GM21717 (cell line): Measurements from ENCODE around the gene SH3GLB1.

ENCODE experiments used
- ATAC-seq: cut with Tn5 transposase; IDR thresholded peaks from one replicate; pipeline ENCODE4 v1.9.1; 2021; ENCODE audit warnings: mild to moderate bottlenecking, moderate library complexity; ENCODE audit not compliant: unreplicated experiment

Gene SH3GLB1

DNA sequence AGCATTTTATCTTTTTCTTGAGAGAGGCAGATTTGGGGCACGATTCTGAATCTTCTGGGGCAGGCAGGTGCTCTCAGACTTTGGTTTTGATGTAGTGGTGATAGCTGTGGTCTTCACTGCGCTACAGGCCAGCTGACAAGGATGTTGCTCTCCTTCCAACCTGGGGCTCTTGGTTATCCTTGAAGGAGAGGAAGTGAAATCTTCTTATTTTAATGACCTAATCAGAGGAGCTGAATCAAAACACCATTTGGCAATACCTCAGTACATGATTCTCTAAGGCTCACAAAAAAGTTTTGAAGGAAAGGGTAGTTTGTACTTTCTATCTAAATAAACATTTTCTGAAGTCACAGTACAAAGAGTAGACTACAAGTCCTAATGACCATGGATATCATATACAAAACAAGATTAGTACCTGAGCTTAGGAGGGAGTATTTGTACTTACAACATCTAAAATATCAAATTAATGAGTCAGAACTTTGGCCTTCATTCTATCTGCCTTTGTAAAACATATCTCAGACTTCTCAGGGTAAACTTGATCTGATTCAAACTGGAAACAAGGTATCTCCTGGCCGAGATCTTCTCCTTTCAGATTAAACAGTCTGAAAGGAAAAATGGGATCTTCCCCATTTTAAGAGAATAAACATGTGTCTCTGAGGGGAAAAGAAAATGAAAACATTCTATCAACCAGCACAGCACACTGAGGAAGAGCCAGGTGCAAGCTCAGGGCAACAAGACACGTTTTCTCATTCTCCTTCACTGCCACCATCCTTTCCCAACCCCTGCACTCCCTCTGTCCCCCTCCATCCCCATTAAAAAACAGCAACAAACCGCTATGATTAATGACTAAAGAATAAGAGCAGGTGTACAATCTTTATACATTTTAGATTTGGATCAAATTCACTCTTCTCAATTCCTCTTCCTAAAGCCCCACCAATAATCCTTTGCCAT is 69.2 kb downstream of the SH3GLB1 start:
- peak; percentile 37 for ATAC-seq

DNA sequence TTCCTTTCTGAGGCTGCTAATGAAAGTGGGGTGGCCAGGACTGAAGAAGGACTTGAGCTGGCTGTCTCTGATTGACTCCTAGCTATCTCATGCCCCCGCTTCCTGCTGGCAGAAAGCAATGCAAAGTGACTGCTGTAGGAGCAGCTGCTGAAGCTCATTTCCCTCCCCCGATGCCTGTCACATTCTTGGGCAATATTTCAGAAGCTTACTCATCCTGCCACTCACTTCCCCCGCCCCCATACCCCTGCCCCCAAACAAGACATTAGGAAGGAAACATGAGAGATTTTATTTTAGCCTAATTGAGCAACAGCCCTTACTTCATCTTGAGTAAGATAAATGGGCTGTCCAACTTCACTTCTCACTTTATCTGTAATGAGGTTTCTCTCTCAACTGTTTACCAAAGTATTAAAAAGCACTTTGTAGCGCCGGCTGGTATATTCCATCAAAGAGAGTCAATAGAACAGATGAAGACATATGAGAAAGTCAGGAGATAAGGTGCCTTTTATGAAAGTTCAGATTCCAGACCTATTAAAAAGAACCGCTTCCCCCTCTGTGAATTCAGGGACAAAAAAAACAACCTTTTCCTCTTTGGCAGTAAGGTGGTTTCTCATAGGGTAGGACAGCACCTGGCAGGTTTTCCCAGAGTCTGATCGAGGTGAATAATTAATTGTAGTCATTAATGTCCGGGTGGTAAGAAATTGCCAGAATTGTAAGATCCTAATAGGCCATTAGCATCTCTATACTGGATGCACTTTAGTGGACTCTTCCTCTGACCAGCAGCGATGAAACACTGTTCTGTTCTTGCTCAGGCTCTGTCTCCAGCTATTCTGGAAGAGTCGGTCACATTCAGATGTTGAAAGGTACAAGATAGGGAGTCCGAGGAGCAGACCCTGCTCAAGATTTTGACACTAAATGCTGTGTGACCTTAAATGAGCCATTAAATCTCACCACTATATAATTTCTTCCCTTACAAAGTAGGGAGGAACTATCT is 70.2 kb downstream of the SH3GLB1 start:
- peak; percentile 97 for ATAC-seq

DNA sequence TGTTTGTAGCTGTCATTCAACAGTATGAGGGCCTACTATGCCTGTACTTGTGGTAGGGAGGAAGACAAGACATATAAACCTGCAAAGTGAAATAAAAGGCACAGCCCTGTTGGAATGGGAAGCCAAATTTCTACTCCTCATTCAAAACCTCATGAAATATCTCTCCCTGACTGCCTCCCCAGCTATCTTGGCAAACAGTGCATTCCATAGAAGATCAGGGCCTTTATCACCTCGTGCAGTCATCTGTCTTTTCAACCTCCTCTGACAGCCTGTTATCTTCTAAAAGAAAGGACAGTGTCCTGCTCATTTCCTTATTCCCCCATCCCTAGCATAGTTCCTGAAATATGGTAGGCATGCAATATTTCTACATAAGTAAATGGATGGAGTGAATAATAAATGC is 71.0 kb downstream of the SH3GLB1 start:
- no peak for ATAC-seq

- ATAC-seq = no peak
Observed at GRCh38 chr1:86776108-86776507, 71.7 kb downstream of the SH3GLB1 start.

DNA sequence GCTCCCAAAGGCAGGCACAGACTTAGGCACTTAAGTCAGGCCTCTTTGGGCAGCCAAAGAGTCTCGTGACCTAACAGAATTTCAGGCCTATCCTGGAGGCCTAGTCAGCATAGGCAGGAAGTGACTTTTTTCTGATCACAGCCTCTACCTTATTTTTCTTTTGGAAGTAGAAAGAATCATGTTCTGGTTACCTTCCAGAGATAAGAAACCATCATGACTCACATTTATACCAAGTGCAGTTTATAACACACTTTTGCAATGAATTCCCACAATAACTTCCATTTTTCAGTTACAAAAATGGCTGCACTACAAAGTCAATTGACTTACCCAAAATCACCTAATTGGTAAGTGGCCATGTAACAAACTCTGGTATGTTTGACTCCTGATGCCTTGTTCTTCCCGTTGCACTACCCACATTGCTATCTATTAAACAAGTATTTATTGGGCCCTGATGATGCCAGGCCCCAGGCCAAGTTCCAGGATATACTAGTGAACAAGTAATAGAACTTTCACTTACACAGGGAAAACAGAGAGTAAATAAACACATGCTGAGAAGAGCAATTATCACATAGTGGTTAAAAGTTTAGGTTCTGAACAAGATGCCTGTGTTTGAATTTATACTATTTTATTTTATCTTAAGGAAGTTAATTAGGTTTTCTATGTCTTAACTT is 74.3 kb downstream of the SH3GLB1 start:
- ATAC-seq = no peak

- no peak for ATAC-seq
Observed at GRCh38 chr1:86779308-86780191, 75.2 kb downstream of the SH3GLB1 start.

DNA sequence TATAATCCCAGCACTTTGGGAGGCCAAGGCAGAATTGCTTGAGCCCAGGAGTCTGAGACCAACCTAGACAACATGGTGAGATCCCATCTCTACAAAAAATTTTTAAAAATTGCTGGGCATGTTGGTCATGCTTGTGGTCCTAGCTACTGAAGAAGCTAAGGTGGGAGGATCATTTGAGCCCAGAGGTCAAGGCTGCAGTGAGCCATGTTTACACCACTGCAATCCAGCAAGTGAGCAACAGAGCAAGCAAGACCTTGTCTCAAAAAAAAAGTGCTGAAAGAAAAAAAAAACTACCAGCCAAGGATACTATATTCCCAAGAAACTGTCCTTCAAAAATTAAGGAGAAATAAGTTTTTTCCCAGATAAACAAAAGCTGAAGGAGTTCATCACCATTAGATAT is 78.1 kb downstream of the SH3GLB1 start:
- ATAC-seq = no peak

- no peak for ATAC-seq
Observed at GRCh38 chr1:86787621-86788020, 83.2 kb downstream of the SH3GLB1 start.

- ATAC-seq = no peak
Observed at GRCh38 chr1:86788300-86789206, 84.2 kb downstream of the SH3GLB1 start.

- no peak for ATAC-seq
Observed at GRCh38 chr1:86795316-86795715, 90.9 kb downstream of the SH3GLB1 start.
